ENCODE data around the gene ATP2B1. TPM values are rescaled to one million over a fixed set of nuclear protein-coding genes. Genes with fewer than 3 reads are reported as not detected.
"Not testable (repeated sequence)": the region's sequence is repeated elsewhere in the genome, so short reads cannot be mapped to it uniquely, and the experiment has no call there.

Gene ATP2B1
- total RNA-seq, 3 donors from 2014 or later: 48.4 to 83.2 (median 60.2) TPM

DNA sequence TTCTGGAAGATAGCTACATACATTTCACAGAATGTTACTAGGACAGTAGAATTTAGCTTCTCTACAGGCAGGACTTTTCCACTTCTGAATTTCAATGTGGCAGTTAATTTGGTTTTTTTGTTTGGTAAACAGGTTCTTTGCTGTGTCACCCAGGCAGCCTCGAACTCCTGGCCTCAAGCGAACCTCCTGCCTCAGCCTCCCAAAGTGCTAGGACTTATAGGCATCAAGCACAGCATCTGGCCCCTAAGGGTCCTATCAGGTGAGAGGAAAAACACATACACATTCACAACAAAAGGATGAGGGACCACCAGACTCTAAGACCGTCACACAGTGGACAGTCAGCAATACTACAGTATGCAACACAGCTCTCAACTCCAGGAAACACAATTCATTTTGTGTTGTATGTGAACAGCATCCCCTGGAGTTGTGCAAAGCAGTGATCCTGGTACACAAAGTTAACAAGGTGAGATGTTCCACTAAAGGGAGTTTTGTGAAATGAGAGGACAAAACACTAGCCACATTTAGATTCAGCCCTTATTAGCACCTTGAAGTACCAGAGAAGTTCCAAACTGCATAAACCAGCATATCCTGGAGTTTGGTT is 6.9 kb downstream of the ATP2B1 start:
- H3K4me1 ChIP-seq (ENCODE audit: low read depth): peaks cover 10% of the 10 kb centered on the region
- H3K4me3 ChIP-seq: no peak overlapping the region
- no peaks in the 10 kb centered on the region for H3K36me3 ChIP-seq (ENCODE audit: low read depth)
- no peaks in the 10 kb centered on the region for H3K9me3 ChIP-seq
- TF ChIP-seq, protein P1, sequence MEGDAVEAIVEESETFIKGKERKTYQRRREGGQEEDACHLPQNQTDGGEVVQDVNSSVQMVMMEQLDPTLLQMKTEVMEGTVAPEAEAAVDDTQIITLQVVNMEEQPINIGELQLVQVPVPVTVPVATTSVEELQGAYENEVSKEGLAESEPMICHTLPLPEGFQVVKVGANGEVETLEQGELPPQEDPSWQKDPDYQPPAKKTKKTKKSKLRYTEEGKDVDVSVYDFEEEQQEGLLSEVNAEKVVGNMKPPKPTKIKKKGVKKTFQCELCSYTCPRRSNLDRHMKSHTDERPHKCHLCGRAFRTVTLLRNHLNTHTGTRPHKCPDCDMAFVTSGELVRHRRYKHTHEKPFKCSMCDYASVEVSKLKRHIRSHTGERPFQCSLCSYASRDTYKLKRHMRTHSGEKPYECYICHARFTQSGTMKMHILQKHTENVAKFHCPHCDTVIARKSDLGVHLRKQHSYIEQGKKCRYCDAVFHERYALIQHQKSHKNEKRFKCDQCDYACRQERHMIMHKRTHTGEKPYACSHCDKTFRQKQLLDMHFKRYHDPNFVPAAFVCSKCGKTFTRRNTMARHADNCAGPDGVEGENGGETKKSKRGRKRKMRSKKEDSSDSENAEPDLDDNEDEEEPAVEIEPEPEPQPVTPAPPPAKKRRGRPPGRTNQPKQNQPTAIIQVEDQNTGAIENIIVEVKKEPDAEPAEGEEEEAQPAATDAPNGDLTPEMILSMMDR (IDR thresholded peaks at IDR 0.05): no peak
- ATAC-seq: no peak
- no peak for DNase-seq
- intact Hi-C loops (cut with DNase I, micrococcal nuclease): loop anchor here in 1 of 2 donors (10.0 kb wide), 1 partner anchor 263 kb away; no protein-coding TSS in a partner anchor

DNA sequence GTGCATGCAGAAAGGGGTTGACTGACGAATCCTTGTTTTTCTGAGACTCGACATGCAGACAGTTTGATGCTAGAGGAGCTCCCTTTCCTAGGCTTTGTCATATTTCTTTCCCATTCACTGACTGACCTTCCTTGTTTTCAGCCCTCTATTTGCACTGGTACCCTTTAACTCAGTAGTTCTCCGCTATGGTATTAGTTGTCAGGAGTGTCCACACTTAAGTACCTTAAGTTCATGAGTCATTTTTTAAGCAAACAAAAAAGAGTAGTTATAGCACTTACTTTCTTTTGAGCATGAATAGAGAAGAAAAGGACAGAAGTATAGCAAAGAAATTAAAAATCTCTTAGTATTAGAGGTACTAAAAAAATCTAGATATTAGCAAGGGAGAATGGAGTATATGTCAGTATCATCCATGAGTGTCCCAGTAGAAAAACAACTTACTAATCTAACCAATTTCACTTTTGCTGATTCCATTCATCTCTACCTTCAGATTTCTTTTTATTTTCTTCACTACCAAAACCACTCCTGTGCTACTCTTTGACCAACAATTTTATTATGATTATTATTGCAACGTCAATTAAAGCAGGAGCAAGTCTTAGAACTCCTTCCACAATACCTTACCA is 8.3 kb downstream of the ATP2B1 start:
- intact Hi-C loops (cut with DNase I, micrococcal nuclease): loop anchor here in 1 of 2 donors (10.0 kb wide), 1 partner anchor 264 kb away; no protein-coding TSS in a partner anchor
- TF ChIP-seq, protein P1 (IDR thresholded peaks at IDR 0.05): no peak
- Histone ChIP-seq H3K9me3 (no peaks in the 10 kb centered on the region), H3K4me3 (no peak overlapping the region), H3K36me3 (ENCODE audit: low read depth) (no peaks in the 10 kb centered on the region), H3K4me1 (ENCODE audit: low read depth) (no peaks in the 10 kb centered on the region)
- ATAC-seq (no peak), DNase-seq (no peak)

DNA sequence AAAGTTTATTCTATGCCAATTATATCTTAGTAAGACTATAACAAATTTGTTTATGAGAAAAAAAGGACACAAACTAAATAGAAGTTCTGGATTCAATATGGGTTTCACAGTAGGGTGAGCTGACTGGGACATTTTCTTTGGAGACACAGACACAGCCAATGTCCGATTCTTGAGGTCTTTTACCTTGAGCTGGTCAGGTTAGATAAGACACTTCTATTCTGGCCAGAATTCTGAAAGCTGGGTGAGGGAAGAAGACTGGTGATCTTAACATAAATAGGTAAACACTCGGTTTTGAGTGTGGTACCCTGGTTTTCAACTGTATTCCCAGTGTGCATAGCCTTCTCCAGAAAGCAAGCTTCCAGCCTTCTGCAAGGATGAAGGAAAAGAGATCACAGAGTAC is 10.0 kb downstream of the ATP2B1 start:
- ATAC-seq (no peak), DNase-seq (no peak)
- intact Hi-C loops (cut with DNase I, micrococcal nuclease): no loop called here
- TF ChIP-seq, protein P1 (IDR thresholded peaks at IDR 0.05): no peak
- Histone ChIP-seq H3K4me1 (ENCODE audit: low read depth) (no peaks in the 10 kb centered on the region), H3K36me3 (ENCODE audit: low read depth) (no peaks in the 10 kb centered on the region), H3K9me3 (no peaks in the 10 kb centered on the region), H3K4me3 (no peak overlapping the region)

DNA sequence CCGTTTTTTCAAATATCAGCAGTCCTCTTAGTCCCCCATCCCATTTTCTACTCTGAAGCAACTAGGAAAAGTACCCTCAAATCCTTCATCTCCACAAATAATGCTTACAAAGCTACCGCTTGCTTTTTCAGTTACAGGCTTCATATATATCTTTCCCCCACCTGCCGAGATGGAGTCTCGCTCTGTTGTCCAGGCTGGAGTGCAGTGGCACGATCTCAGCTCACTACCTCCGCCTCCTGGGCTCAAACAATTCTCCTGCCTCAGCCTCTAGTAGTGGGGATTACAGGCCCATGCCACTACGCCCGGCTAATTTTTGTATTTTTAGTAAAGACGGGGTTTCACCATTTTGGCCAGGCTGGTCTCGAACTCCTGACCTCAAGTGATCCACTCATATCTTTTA is 10.9 kb downstream of the ATP2B1 start:
- H3K36me3 ChIP-seq (ENCODE audit: low read depth); DNase-seq; intact Hi-C loops (cut with DNase I, micrococcal nuclease); H3K9me3 ChIP-seq; H3K4me3 ChIP-seq; H3K4me1 ChIP-seq (ENCODE audit: low read depth); ATAC-seq: not testable (repeated sequence)

DNA sequence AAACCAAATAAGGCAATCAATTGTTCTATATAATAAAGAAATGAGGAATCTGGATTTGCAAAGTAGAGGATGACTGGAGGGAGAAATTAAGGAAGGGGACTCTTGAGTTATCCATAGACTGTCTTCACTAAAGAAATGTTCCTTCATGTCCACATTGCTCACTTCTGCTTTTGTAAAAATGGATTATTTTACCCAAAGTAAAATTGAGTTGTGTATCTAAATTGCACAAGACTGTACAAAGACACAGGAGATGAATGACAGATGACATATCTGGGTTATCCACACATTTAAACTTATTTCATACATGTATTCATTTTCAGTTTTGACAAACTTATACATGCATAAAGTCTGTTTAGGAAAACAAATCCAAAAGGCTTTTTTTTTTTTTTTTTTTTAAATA is 11.3 kb downstream of the ATP2B1 start:
- Histone ChIP-seq H3K4me3 (no peak overlapping the region), H3K9me3 (no peaks in the 10 kb centered on the region), H3K36me3 (ENCODE audit: low read depth) (no peaks in the 10 kb centered on the region), H3K4me1 (ENCODE audit: low read depth) (no peaks in the 10 kb centered on the region)
- intact Hi-C loops (cut with DNase I, micrococcal nuclease): no loop called here
- no peak for ATAC-seq
- TF ChIP-seq, protein P1 (IDR thresholded peaks at IDR 0.05): no peak
- no peak for DNase-seq

DNA sequence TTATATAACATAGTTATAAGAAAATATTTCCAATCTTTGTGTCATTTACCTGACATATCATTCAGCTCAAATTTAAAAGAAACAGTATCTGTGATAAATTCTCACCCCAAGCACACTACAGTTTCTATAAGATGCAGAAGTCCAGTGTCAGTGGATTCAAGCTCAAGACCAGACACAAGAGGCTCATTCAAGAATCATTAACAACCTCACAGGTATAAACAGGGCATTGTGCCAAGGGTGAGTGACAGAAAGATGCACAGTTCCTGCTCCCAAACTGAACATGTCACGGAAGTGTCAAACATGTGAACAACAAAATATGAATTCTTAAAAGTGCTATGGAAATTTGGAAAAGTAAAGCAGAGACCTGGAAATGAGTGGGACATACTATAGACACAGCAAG is 12.8 kb downstream of the ATP2B1 start:
- H3K4me1 ChIP-seq (ENCODE audit: low read depth): no peaks in the 10 kb centered on the region
- H3K36me3 ChIP-seq (ENCODE audit: low read depth): no peaks in the 10 kb centered on the region
- H3K9me3 ChIP-seq: no peaks in the 10 kb centered on the region
- ATAC-seq (no peak), DNase-seq (peak in 1 of 3 donors; percentile 12)
- intact Hi-C loops (cut with DNase I, micrococcal nuclease): no loop called here
- no peak overlapping the region for H3K4me3 ChIP-seq
- TF ChIP-seq, protein P1 (IDR thresholded peaks at IDR 0.05): no peak
